Right ventricle myocardium superior (tissue), 1 donor: ENCODE data around the gene ZNF549. TPM values are rescaled to one million over a fixed set of nuclear protein-coding genes. Genes with fewer than 3 reads are reported as not detected.

ENCODE experiments used
- ATAC-seq: fragments of 200-7000 bp; cut with Tn5 transposase; one replicate; pipeline ENCODE4 v1.9.1; 2020; ENCODE audit warnings: mild to moderate bottlenecking; ENCODE audit not compliant: poor library complexity
- DNase-seq: peaks from one replicate; pipeline ENCODE4 v3.0.0-alpha.2; 2020
- intact Hi-C: fragments of 100-400 bp; cut with DNase I; formaldehyde crosslinking; loops from one replicate; pipeline ENCODE4 v1.11.2; 2022
- total RNA-seq: library from RNA; stranded (reverse); fragmentation: NEBNext Ultra II Directional; extraction: Animal tissue kit (Norgen Biotek cat#: 25700); gene quantifications from one replicate; pipeline ENCODE4 v1.2.1, GENCODE V29; 2021
- donor health status: DM: no; HTN: yes; CAD: no; lungs with severe emphysema.

Gene ZNF549
- total RNA-seq, 1 donor from 2014 or later, result 4.2 TPM

DNA sequence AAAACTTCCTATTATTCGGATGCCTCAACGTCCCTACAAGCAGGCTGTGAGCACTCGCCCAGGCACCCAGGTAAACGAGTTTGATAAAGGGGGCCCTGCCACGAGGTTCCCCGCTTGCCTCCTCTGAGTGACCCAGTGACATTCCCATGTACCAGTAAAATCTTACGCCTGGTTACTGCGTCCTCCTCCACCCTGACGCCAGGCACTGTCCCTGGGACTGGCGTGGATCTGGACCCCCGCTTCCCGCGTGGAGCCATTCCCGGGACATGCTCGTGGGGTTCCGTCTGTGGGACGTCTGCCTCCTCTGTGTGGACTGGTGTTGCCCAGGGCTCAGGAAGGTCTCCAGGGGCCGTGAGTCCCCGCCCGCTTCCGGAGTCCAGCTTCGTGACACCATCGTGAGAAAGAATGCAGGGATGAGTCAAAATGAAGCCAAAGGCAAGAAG lies 32.9 kb downstream of the ZNF549 start:
- DNase-seq (peak; percentile 50), ATAC-seq (peak; percentile 48)
- intact Hi-C loops, result no loop called here

DNA sequence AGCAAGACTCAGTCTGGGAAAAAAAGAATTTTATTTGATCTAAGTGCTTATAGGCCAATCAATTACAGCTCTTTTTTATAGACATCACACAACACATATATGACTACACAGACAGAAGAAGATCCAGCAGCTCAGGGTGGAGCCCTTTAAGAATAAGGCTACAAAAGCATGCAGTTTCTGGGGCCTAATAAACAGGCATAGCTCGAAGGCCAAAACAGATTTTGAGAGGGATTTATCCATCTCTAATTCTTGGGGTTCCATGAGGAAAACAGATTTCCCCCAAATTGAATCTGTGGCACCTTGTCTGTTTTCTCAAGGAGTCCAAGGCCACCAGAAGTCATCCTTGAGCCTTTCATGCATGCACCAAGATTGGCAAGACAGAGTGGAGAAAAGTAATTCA lies 36.4 kb downstream of the ZNF549 start:
- no peak for ATAC-seq
- intact Hi-C loops, result no loop called here
- DNase-seq, result no peak

- ATAC-seq (no peak), DNase-seq (no peak)
- intact Hi-C loops, result no loop called here
Measured at GRCh38 chr19:57566396-57567265, 39.5 kb downstream of the ZNF549 start.

DNA sequence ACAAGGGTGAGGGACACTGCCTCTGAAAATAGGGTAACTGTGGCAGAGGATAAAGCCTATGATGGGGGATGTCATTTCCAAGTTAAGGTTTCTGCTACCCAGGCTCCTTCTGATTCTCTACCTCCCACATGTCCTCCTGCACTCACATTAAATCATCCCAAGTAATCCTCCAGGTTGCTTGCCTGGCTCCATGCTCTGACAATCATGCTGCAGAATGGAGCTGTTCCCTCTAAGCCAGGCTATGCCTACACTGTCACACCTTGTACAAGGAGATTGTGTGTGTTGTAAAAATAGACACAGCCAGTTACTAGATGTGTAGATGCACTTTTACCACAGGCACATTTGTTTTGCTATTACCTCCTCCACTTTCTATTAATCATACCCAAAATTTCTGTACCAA lies 43.6 kb downstream of the ZNF549 start:
- intact Hi-C loops, result no loop called here
- ATAC-seq (no peak), DNase-seq (no peak)

- DNase-seq, result no peak
- ATAC-seq, result no peak
- intact Hi-C loops, result no loop called here
Measured at GRCh38 chr19:57572415-57572947, 45.3 kb downstream of the ZNF549 start.

- intact Hi-C loops, result no loop called here
- ATAC-seq (no peak), DNase-seq (no peak)
Measured at GRCh38 chr19:57576661-57577060, 49.5 kb downstream of the ZNF549 start.

- intact Hi-C loops, result no loop called here
- DNase-seq, result peak; percentile 97
- ATAC-seq, result peak; percentile 99
Measured at GRCh38 chr19:57578487-57579205, 51.5 kb downstream of the ZNF549 start, which contains the start of gene ZNF416. Gene ZNF416 (minus strand): TSS chr19:57578911. CDS start chr19:57578704, 207 bp downstream.

GRCh38 chr19:57583104-57583520 lies 56.0 kb downstream of the ZNF549 start:
- intact Hi-C loops, result no loop called here
- ATAC-seq (no peak), DNase-seq (no peak)

GRCh38 chr19:57583521-57584416 lies 56.6 kb downstream of the ZNF549 start, which contains the start of gene ZIK1:
Gene ZIK1 (plus strand): TSS chr19:57584145. CDS start chr19:57584357, 212 bp downstream.
- intact Hi-C loops, result no loop called here
- DNase-seq (peak; percentile 93), ATAC-seq (peak; percentile 95)

GRCh38 chr19:57587529-57587928 lies 60.4 kb downstream of the ZNF549 start:
- ATAC-seq (no peak), DNase-seq (no peak)
- intact Hi-C loops, result no loop called here

GRCh38 chr19:57599377-57599760 lies 72.2 kb downstream of the ZNF549 start:
- DNase-seq (no peak), ATAC-seq (no peak)
- intact Hi-C loops, result no loop called here

DNA sequence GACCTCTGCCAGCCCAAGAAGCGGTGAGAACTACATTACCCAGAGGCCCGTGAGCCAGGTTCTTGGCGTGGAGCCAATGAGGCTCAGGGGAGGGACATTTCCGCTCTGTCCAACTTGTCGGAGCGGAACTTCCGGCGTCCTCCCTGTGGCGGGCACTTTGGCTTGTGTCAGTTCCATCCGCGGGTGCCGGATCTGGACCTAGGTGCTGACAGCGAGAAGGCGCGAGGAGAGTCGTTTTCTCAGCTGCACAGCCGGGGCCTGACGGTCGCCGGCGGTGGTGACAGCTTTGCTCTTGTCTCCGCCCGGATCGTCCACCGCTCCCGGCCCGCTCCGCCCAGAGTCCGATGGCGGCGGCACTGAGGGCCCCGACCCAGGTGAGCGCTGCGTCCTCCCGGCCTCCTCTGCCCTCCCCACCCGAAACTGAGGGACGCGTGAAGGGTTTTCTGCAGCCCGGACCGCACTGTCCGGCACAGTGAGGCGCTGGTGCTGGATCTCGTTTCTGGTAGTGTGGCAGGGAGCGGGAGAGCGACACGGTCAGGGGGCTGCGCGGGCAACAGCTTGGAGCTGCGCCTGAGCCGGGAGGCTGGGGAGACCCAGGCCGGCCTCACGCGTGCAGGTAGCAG lies 72.7 kb downstream of the ZNF549 start, which contains the start of gene ZNF530:
TSS of gene ZNF530 (plus strand) at position 125 of the 623 bp plus-strand sequence. CDS start 4,461 bp downstream, outside the sequence.
- intact Hi-C loops, result no loop called here
- ATAC-seq, result peak; percentile 100
- peak; percentile 97 for DNase-seq

GRCh38 chr19:57606931-57607330 lies 79.8 kb downstream of the ZNF549 start:
- ATAC-seq, result no peak

More at GRCh38 chr19:57606931-57607330, 79.8 kb downstream of the ZNF549 start:
- intact Hi-C loops, result no loop called here
- no peak for DNase-seq

Other genes with a start within 250 kb of the ZNF549 start
- 23.0 TPM for gene ZNF460, start 246.9 kb upstream of the ZNF549 start, total RNA-seq
- 5.6 TPM for gene ZNF543, start 206.9 kb upstream of the ZNF549 start, total RNA-seq
- 7.5 TPM for gene ZNF304, start 176.1 kb upstream of the ZNF549 start, total RNA-seq
- gene TRAPPC2B, start 163.8 kb upstream of the ZNF549 start, total RNA-seq, result 9.1 TPM
- 3.3 TPM for gene ZNF547, start 163.8 kb upstream of the ZNF549 start, total RNA-seq
- 13.5 TPM for gene ZNF548, start 137.5 kb upstream of the ZNF549 start, total RNA-seq
- 10.1 TPM for gene ZNF17, start 116.2 kb upstream of the ZNF549 start, total RNA-seq
- 3.4 TPM for gene ZNF749, start 92.0 kb upstream of the ZNF549 start, total RNA-seq
- 3.7 TPM for gene VN1R1, start 70.2 kb upstream of the ZNF549 start, total RNA-seq
- gene ZNF772, start 49.8 kb upstream of the ZNF549 start, total RNA-seq, result 21.4 TPM
- 7.7 TPM for gene ZNF419, start 39.6 kb upstream of the ZNF549 start, total RNA-seq
- 3.9 TPM for gene ZNF773, start 27.4 kb upstream of the ZNF549 start, total RNA-seq
- 8.0 TPM for gene ZNF550, start 32.5 kb downstream of the ZNF549 start, total RNA-seq
- 4.2 TPM for gene ZNF416, start 51.6 kb downstream of the ZNF549 start, total RNA-seq
- gene ZIK1, start 56.8 kb downstream of the ZNF549 start, total RNA-seq, result 3.8 TPM
- 3.7 TPM for gene ZNF530, start 72.5 kb downstream of the ZNF549 start, total RNA-seq
- 15.7 TPM for gene ZNF134, start 86.9 kb downstream of the ZNF549 start, total RNA-seq
- 8.6 TPM for gene ZNF211, start 105.8 kb downstream of the ZNF549 start, total RNA-seq
- gene ZSCAN4, start 141.6 kb downstream of the ZNF549 start, total RNA-seq, result not detected
- 3.1 TPM for gene ZNF551, start 154.6 kb downstream of the ZNF549 start, total RNA-seq
- gene ZNF154, start 181.8 kb downstream of the ZNF549 start, total RNA-seq, result 3.1 TPM
- 5.8 TPM for gene ZNF671, start 200.3 kb downstream of the ZNF549 start, total RNA-seq
- gene ZNF776, start 219.5 kb downstream of the ZNF549 start, total RNA-seq, result 9.8 TPM
- gene ZNF586, start 242.3 kb downstream of the ZNF549 start, total RNA-seq, result 9.8 TPM